NCI-H526 treated with DMSO at 0.1 percent for 48 hours (cell line): Measurements from ENCODE around the gene RPRD1B.
A peak's percentile ranks its signal among the peaks of the same experiment; 100 is the strongest.

Experiments
- DNase-seq: peaks from one replicate; lab custom pipeline; 2025; lab: John Stamatoyannopoulos, UW

RPRD1B gene, protein sequence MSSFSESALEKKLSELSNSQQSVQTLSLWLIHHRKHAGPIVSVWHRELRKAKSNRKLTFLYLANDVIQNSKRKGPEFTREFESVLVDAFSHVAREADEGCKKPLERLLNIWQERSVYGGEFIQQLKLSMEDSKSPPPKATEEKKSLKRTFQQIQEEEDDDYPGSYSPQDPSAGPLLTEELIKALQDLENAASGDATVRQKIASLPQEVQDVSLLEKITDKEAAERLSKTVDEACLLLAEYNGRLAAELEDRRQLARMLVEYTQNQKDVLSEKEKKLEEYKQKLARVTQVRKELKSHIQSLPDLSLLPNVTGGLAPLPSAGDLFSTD

DNA sequence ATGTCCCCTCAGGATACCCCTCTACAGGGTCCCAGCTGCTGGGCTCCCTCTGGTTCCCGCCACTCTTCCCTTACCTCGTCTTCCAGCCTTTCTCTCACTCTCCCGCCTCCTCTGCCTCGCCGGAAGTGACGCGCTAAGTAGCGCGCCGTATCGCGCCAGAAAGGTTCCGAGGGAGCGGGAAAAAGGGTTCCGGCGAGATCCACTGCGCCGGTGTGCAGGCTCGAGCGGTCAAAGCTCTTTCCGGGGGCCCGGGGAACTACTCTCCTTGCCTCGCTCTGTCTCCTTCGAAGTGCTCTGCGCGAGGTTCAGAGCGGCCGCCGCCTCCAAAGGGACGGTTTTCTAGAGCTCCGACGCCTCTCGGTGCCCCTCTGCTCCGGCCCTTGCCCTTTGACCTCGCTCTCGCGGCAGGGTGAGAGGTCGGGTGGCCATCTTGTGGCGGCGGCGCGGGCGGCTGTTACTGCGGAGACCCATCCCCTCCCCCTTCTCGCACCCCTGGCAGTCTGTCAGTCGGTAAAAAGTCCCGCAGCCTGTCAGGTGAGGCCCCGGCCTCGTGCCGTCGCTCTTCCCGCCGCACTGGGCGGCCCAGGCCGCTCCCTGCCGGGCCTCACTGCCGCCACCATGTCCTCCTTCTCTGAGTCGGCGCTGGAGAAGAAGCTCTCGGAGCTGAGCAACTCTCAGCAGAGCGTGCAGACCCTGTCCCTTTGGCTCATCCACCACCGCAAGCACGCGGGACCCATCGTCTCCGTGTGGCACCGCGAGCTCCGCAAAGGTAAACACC lies at the start of gene RPRD1B, which contains the start of gene TTI1:
RPRD1B (plus strand) TSS at position 417 of the 778 bp plus-strand sequence; CDS start at position 619, 202 bp downstream.
TTI1 (minus strand) TSS at position 127 of the 778 bp plus-strand sequence. CDS start 19,640 bp downstream, outside the sequence.
- DNase-seq: peak; percentile 88

DNA sequence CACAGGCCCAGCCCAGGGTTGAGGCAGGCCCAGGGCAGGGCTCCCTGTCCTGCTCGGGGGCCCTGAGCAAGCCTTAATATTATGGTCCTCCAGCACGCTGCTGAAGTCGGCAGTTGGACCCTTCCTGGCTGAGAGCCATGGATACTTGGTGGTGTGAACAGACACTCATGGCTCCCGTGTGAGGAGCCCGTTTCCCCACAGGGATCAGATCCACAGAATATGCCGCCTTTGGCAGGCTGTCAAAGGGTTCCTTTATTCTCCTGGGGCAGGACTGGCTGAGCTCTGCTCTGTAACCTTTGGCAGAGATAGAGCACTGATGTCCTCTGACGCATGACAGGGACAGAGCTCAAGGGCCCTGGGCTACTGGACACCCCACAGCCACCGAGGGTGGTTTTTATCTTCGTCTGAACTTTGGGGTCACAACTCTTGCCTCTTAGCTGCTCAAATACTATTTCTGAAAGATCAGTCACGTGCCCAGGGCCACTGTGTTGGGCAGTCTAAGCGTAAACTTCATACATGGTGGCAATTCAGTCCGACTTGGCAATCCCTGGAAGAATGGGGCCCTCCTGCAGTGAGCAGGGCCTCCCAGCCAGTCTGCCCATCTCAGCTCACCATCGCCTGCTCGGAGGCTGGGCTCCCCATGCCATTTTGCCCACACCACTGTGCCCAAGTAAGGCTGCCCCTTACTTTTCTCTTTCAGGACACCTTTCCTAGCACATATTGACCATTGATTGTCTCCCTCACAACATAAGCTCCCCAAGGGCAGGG lies 49.3 kb upstream of the RPRD1B start:
- no peak for DNase-seq

DNA sequence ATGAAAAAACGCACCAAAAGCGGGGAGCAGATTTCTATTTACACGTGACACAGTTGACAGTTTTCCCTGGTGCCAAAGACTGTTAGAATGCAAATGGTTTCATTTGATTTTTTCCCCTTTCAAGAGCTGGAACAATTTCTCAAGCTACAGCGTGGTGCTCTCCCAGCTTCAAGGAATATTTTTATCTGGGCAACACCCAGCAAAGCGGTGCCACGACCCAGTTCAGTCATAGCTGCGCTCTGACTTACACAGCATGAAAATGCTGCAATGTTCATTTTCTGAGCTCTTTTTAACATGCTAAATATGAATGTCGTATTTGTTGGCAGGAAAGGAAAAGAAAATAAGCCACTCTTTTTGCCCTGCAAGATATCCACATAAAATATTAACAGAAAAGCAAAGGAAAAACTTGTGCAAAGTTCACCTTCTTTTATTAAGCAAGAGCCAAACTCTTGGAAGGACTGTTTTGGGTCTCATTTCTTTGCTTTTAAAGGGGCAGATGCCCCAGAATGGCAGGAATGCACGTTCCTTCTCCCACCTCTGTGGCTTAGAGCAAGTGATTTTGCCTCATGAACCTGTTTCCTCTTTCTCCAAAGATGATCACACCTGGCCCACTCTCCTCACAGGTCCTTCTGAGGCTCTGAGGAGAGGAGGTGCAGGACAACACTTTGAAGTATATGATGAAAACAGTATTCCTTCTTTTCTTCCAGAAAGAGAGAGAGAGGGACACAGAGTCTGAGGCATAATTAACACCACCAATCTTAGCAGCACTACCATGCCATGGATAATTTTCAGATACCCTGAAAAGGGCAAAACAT lies 47.3 kb upstream of the RPRD1B start:
- DNase-seq: no peak

DNA sequence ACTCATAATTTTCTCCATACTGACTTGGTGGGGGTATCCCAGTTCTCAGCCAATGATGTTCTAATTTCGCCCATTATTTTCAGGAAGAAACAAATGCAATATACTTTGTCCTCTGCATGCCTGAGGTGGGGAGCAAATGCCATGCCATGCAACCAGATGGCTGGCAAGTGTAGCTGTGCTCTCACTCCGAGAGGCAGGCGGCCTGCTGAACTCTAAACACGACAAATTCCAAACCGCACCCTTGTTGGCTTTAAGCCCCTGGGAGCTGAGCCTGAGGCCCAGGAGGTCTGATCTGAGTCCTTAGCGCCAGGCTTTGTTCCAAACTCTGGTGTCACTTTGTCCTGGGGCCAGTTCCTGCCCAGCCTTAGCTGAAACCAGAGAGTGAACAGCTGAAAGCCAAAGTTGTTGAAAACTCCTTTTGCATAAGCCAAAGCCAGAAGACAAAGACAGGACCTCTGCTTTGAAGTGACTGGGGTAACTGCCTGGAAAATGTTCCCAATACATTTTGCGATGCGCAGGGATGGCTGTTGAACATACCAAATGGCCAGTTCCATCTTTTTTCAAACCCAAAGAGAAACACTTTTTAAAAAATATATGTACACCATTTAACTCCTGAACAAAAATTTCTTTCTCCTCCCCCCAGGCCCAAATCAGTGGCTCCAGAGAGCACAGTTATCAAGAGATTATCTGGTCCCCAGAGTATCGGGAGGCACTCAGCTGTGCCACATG lies 46.5 kb upstream of the RPRD1B start:
- no peak for DNase-seq

DNA sequence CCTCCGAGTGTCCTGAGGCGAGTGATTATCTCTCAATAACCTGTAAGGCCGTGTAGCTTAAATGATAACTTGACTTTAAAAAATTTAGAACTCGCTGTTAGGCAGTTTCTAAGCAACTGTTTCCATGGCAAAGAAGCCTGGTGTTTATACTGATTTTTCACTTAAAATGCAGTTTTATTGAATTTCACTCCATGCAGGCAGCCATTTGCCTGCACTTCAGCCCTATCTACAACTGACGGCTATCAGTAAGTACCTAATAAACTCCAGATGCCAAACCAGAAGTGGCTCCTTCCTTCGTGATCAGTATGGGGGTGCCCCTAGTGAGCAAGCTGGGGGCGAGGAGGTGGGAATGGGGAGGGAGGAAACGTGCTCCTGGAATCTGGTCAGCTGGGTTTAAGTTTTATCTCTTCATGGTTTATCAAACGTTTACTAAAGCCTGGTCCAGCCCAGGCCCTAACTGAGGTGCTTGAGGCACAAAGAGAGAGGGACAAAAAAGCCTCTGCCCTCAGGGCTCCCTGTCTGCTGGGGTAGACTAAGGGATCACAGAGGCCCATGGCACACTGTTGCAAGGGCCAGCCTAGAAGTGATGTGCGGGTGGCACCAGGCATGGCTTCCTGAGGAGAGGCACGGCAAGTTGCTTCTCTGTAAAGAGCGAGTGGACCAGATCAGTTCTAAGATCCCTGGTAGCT lies 45.8 kb upstream of the RPRD1B start:
- no peak for DNase-seq

DNA sequence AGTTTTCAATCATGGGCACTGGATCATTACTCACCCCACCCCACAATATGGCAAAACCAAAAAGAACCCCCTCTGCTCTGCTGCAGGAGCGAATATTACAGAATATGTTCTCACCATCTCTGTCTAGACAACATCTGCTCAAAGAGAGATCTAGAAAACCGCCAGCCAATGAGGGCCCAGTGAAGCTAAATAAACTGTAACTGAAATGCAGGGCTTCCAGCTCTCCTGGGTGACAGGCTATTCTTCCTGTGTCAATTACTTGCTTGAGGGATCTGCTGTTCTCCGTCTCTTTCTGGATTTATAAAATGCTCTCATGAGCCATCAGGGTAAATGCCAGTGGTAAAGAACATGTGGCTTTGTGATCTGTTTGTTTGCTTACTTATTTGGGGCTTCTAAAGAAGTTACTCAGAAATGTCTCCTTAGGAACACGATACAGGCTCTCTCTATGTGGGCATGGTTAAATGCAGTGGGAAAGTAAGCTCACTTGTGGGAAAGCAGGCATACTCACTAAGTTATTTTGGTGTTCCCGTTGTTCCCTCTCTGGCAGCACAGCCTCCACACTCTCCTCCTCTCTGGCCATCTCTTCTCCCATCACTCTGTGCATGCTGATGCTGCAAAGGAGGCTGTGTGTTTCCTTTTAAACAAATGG lies 45.1 kb upstream of the RPRD1B start:
- DNase-seq: no peak

DNA sequence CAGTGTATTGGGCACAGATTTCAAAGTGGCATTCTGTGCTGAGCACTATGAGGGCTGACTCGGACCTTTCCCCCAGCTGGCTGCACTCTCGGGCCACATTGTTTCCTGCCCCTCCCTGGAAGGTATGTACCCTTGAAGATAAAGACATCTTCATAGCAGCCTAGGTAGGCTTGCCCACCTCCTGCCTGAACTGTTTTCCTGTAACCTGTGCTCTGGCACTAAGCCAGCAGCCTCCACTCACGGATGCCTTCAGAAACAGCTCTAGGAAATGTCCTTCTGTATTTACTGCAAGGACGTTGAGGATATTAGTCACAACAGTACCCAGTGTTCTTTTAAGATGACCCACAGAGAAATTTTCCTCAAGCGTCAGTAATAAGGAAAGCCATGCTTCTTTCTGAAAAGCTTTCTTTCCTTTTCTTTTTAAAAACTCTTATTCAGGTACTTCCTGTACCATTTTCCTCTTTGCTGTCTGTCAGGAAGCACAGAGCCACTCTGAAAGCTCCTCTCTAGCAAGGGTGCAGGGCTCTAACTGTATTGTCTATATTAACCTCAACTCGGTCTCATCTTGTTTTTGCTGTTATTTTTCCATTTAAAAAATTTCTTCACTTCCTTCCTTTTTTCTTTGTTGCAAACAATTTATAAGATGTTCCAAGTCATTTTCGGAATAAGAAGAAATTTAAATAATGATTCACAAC lies 43.8 kb upstream of the RPRD1B start:
- no peak for DNase-seq

DNA sequence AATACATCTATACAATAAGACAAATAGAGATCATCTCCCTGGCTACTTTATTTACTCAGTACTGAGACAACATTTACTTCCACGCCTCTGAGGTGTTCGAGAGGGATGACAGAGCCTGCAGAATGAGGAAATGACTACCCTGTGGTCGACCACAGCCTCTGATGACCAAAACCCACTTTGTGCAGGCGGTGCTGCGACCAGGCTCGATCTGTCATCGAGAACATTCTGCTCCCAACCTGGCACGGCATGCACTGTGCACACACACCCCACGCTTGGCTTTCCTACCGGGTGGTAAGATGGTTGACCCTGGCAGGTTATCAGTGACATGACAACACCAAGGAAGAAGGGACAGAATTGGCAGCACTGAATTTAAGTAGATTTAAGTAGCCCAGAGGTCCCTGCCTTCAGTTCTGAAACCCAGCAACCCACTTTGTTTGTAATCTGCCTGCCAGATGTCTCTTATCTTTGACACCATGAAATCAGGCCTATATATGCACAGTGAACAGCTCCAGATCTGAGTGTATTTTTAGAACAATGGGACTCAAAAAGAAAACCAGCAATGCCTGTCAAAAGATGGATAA lies 42.9 kb upstream of the RPRD1B start:
- no peak for DNase-seq

DNA sequence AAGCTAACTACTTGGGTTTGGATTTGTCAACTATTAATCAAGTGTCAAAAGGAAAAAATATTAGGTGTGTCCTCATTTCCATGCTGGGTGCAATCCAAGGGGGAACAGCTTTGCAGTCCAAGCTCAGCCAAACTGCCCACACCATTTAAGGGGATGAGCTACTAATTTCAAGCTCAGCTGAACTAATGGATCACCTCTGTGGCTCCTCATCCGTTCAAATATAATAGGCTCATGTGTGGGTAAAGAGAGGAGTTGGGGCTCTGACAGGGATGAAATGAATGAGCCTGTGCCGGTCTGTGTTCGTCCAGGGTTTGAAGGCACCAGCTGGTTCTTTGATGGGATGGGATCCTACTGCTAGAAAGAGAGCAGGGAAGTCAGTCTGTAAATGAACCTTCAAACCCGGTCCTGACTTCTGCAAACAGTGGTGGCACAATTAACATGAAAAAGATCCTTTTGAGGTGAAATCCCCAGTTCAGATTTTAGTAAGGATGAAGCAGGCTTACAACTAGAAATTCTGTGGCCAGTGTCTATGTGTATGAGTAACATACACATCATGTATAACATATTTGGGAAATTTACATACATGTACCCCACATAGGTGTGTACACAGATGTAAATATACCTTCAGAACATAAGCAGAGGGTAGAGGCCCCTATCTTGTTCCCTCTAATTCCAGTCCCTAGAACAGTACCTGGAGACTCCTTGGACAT lies 42.2 kb upstream of the RPRD1B start:
- DNase-seq: no peak

DNA sequence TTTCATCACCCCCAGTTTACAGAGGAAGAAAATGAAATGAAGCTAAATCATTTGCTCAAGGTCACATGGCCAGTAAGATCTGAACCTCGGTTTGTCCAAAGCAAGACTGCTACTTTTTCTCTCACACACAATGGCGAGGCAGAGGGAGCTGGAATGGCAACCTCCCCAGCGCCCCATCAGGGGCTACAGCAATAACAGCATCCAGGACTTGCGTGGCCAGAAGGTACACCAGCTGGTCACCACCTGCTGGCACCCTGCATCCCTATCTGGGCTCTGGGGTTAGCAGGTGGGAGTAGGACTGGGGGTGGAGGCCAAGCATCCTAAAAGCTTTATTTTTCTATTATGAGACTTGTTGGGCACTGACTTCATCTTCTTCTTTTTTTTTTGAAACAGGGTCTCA lies 41.6 kb upstream of the RPRD1B start:
- DNase-seq: no peak

DNA sequence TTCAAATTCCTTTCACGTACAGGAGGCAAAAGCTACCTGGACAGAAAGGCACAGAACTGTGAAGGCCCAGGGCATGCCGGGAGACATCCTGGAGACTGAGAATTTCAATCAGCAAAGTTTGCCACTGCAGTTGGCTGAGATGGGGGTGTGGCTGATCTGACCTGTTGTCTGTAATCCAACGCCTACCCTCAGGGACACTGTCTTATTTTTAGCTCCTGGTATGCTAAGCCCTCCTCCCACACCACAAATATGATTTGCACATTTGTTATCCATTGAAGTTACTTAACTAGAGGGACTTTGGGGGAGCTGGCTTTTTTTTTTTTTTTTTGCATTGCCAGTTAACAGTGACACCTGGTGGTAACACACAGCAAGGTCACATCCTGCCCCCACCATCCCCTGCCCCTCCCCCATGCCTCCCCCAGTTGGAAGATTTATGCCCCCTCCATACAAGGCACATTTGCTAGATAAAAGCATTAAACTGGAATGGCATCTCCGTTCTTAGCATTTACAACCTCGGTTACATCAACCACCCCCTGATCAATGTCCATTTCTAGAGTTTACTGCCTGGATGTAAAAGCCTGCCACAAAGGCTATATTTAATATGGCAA lies 40.6 kb upstream of the RPRD1B start:
- no peak for DNase-seq

DNA sequence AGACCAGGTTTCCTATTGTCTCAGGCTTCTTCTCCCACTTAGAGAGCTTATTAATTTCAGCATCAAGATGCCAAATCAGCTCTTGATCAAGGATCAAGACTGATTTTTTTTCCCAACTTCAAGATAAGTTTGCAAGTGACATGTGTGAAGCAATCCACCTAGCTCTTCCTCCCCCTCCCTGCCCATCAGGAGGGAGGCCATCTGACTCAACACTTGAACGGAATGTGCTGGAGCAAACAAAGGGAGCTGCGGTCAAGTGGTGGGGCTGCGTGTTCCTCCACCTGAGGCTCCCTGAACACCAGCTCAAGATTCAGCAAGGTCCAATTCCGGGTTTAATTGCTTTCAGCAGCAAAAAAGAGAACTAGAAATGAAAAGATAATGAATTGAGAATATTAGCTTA lies 39.0 kb upstream of the RPRD1B start:
- no peak for DNase-seq

DNA sequence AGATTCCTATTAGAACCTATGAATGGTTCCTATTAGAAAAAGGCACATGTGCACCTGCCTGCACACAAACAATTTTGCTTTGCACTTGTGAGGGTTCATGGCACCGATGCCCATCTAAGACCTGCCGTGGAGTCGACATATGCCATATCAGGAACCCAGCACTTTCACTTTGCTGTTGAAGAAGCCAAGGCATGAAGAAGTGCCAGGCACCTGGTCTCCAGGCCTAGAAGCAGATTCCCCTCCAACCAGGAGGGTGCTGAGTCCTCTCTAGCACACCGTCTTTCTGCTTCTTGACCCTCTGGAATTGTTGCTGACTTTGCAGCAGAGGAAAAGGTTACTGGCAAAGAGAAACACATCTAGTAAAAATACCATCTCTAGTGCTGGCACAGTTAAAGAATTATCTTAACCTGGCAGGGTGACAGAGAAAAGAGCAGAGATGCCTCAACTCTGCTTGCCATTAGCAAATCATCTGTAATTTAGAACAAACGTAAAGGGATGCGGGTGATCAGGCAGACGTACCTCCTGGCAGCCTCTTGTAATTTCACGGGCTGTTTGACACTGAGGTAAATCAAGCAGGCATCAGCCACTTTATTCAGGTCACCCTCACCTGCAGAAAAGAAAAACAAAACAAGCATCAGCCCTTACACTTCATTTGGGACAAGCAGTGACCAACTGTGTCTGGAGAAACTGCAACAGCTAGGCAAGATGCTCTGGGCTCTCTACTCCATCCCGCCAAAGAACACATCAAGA lies 37.5 kb upstream of the RPRD1B start:
- no peak for DNase-seq

DNA sequence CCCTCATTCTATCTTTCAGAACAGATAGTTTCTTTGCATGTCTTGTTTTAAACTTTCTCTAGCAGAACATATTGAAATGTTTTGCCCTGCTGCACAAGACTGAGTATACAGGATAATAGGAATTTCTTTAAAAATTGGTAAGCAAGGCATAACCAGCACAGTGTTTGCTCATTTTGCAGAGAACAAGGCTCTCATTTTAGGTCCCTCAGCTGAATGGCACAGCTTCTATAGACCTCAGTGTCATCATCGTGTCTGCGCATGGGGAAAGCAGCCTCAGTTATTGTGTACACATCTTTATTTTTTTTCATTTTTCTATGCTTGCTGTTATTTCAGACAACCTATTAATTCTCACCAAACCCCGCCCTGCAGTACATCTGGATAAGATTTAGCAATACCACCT lies 36.0 kb upstream of the RPRD1B start:
- no peak for DNase-seq

DNA sequence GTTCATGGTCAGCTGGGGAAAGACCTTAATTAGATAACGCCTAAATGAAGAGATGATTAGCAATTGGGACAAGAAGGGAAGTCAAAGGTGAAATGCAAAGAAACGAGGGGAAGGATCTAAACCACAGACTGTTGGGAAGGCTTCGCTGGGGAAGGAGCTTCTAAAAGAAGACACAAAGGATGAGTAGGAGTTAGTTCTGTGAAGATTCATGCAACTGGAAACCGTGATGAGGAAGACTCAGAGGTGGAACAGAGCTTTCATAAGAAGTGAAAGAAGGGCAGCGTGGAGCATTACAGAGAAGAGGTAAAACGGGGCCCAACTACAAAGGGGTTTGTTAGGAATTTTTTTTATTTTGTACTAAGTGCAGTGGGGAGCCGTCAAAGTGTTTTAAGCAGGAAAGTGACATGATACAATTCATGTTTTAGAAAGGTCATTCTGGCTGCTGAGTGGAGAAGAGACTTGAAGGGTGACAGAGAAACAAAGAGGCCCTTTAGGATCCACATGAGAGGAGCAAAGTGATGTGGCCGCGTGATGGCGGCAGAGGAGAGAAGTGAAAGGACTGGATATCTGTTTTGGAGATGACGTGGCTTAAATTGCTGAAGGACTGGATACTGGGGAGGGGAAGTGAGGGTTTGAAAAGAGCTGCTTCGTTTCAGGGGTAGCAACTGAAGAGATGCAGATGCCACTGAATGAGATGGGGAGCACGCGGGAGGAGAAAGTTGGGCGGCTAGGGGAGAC lies 33.9 kb upstream of the RPRD1B start:
- DNase-seq: no peak

DNA sequence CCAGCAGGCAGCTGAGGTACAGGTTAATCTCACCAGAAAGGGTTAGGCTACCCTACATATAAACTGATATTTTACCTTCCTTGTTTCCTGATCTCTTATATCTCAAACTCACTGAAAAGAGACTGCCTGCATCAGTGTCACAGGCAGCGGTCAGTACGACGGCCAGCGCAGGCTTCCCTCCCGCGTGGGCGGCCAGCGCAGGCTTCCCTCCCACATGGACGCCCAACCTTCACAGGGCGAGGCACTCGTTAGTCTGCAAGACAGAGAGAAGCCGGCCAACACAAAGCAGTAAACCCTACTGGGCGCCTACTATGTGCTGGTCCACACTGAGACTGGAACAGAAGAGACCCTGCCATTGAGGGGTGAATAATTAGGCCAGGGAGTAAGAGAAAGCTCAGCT lies 33.3 kb upstream of the RPRD1B start:
- no peak for DNase-seq
